Neural cell (in vitro differentiated cells): ENCODE measurements around the gene LDB1. TPM values are rescaled to one million over a fixed set of nuclear protein-coding genes. Genes with fewer than 3 reads are reported as not detected.

Experiments used
- H2AFZ ChIP-seq: fragments of 200-600, 300-800 bp; sonication (generic), shearing (Covaris generic); 2 replicates; pipeline ENCODE4 v1.6.0; 2014; ENCODE audit warnings: low read depth, mild to moderate bottlenecking, antibody characterized with exemption, low read length, moderate library complexity
- H3F3A ChIP-seq: fragments of 200-600 bp; shearing (Covaris generic); 2 replicates; pipeline ENCODE4 v1.6.1; 2016; ENCODE audit warnings: mild to moderate bottlenecking, moderate library complexity, mixed read lengths, antibody characterized with exemption, low read length; ENCODE audit not compliant: insufficient read depth, poor library complexity, severe bottlenecking
- H3K27ac ChIP-seq: fragments of 200-600, 300-800 bp; sonication (generic), shearing (Covaris generic); 2 replicates; pipeline ENCODE4 v1.5.1; 2014; ENCODE audit warnings: mild to moderate bottlenecking, low read length, moderate library complexity
- H3K27me3 ChIP-seq: fragments of 300-800, 200-600 bp; sonication (generic), shearing (Covaris generic); 2 replicates; pipeline ENCODE4 v1.6.0; 2014; ENCODE audit warnings: mild to moderate bottlenecking, low read depth, low read length, moderate library complexity; ENCODE audit not compliant: insufficient read depth
- H3K36me3 ChIP-seq: fragments of 300-800, 200-600 bp; sonication (generic), shearing (Covaris generic); 2 replicates; pipeline ENCODE4 v1.5.1; 2014; ENCODE audit warnings: mild to moderate bottlenecking, antibody characterized with exemption, low read length, moderate library complexity; ENCODE audit not compliant: insufficient read depth
- H3K4me2 ChIP-seq: fragments of 300-800, 200-600 bp; sonication (generic), shearing (Covaris generic); 2 replicates; pipeline ENCODE4 v1.6.0; 2014; ENCODE audit warnings: mild to moderate bottlenecking, low read length
- H3K4me3 ChIP-seq: fragments of 300-800, 200-600 bp; sonication (generic), shearing (Covaris generic); 2 replicates; pipeline ENCODE4 v1.5.1; 2014; ENCODE audit warnings: mild to moderate bottlenecking, low read length, moderate library complexity
- H3K79me2 ChIP-seq: fragments of 200-600 bp; shearing (Covaris generic); replicated peaks from 2 replicates; pipeline ENCODE4 v1.6.0; 2014; ENCODE audit warnings: mild to moderate bottlenecking, low read length, moderate library complexity; ENCODE audit not compliant: insufficient read depth
- H3K9ac ChIP-seq: fragments of 300-800, 200-600 bp; sonication (generic), shearing (Covaris generic); 2 replicates; pipeline ENCODE4 v1.6.1; 2016; ENCODE audit warnings: mild to moderate bottlenecking, low read length, mixed read lengths
- H3K9me2 ChIP-seq: fragments of 200-600 bp; shearing (Covaris generic); 2 replicates; pipeline ENCODE4 v1.6.1; 2016; ENCODE audit warnings: mild to moderate bottlenecking, low read length, mixed read lengths; ENCODE audit not compliant: insufficient read depth
- H3K9me3 ChIP-seq: fragments of 200-600, 300-800 bp; sonication (generic), shearing (Covaris generic); 2 replicates; pipeline ENCODE4 v1.6.1; 2016; ENCODE audit warnings: mild to moderate bottlenecking, mixed run types, low read length, moderate library complexity, mixed read lengths
- H4K20me1 ChIP-seq: fragments of 200-600 bp; shearing (Covaris generic); 2 replicates; pipeline ENCODE4 v1.6.1; 2016; ENCODE audit warnings: mild to moderate bottlenecking, mixed run types; ENCODE audit not compliant: insufficient read depth
- EP300 ChIP-seq: fragments of 450-650 bp; conservative IDR thresholded peaks from 2 replicates; pipeline ENCODE4 v1.6.1; 2014; ENCODE audit warnings: antibody characterized with exemption, mild to moderate bottlenecking, moderate library complexity; ENCODE audit not compliant: poor library complexity, severe bottlenecking
- EZH2 ChIP-seq: fragments of 200-600, 300-800 bp; shearing (Covaris generic), sonication (generic); IDR thresholded peaks from 2 replicates; pipeline ENCODE4 v1.6.1; 2014; ENCODE audit warnings: antibody characterized with exemption, low read length, borderline replicate concordance, mild to moderate bottlenecking; ENCODE audit not compliant: insufficient read depth, poor library complexity, severe bottlenecking
- MXI1 ChIP-seq: fragments of 450-650 bp; conservative IDR thresholded peaks from 2 replicates; pipeline ENCODE4 v1.6.1; 2014; ENCODE audit warnings: antibody characterized with exemption, mild to moderate bottlenecking; ENCODE audit not compliant: poor library complexity, severe bottlenecking
- POLR2AphosphoS5 ChIP-seq: IDR thresholded peaks from 2 replicates; pipeline ENCODE4 v1.6.1; 2012
- RAD21 ChIP-seq: fragments of 450-650 bp; conservative IDR thresholded peaks from 2 replicates; pipeline ENCODE4 v1.6.1; 2014; ENCODE audit warnings: antibody characterized with exemption, mild to moderate bottlenecking, moderate library complexity
- REST ChIP-seq: IDR thresholded peaks from 2 replicates; pipeline ENCODE4 v1.6.1; 2012; ENCODE audit warnings: borderline replicate concordance
- SMC3 ChIP-seq: fragments of 450-650 bp; conservative IDR thresholded peaks from 2 replicates; pipeline ENCODE4 v1.6.1; 2014; ENCODE audit warnings: antibody characterized with exemption, mild to moderate bottlenecking, moderate library complexity; ENCODE audit not compliant: poor library complexity
- TAF1 ChIP-seq: IDR thresholded peaks from 2 replicates; pipeline ENCODE4 v1.6.1; 2012; ENCODE audit warnings: low read depth
- polyA plus RNA-seq: library from polyadenylated mRNA; depleted of rRNA; stranded (reverse); fragments of >200 nt; gene quantifications from 2 replicates; pipeline ENCODE4 v1.2.3, GENCODE V29; 2014
- TF ChIP-seq, protein P1 (sequence below): fragments of 450-650 bp; IDR thresholded peaks from 2 replicates; pipeline ENCODE4 v1.5.1; 2014; ENCODE audit warnings: antibody characterized with exemption, mild to moderate bottlenecking, moderate library complexity; ENCODE audit not compliant: poor library complexity, severe bottlenecking

LDB1 gene
- polyA plus RNA-seq, 1 donor from 2014 or later: 107 TPM

GRCh38 chr10:102106998-102107397 lies 13.2 kb downstream of the LDB1 start:
- H3F3A ChIP-seq: no peaks in the 10 kb centered on the region
- no peak overlapping the region for H2AFZ ChIP-seq
- H3K9me3 ChIP-seq: no peaks in the 10 kb centered on the region
- H3K9me2 ChIP-seq: no peaks in the 10 kb centered on the region
- H3K4me2 ChIP-seq: no peak overlapping the region
- peaks cover 4% of the 10 kb centered on the region for H3K79me2 ChIP-seq
- H4K20me1 ChIP-seq: peaks cover 8% of the 10 kb centered on the region
- no peak overlapping the region for H3K27ac ChIP-seq
- no peaks in the 10 kb centered on the region for H3K36me3 ChIP-seq
- H3K4me3 ChIP-seq: no peak overlapping the region
- TF ChIP-seq EZH2 (no peak), TAF1 (no peak), RAD21 (no peak), SMC3 (no peak), REST (no peak), POLR2AphosphoS5 (no peak), MXI1 (no peak), EP300 (no peak)
- TF ChIP-seq, protein P1, sequence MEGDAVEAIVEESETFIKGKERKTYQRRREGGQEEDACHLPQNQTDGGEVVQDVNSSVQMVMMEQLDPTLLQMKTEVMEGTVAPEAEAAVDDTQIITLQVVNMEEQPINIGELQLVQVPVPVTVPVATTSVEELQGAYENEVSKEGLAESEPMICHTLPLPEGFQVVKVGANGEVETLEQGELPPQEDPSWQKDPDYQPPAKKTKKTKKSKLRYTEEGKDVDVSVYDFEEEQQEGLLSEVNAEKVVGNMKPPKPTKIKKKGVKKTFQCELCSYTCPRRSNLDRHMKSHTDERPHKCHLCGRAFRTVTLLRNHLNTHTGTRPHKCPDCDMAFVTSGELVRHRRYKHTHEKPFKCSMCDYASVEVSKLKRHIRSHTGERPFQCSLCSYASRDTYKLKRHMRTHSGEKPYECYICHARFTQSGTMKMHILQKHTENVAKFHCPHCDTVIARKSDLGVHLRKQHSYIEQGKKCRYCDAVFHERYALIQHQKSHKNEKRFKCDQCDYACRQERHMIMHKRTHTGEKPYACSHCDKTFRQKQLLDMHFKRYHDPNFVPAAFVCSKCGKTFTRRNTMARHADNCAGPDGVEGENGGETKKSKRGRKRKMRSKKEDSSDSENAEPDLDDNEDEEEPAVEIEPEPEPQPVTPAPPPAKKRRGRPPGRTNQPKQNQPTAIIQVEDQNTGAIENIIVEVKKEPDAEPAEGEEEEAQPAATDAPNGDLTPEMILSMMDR: no peak
- no peaks in the 10 kb centered on the region for H3K27me3 ChIP-seq
- H3K9ac ChIP-seq: no peak overlapping the region

DNA sequence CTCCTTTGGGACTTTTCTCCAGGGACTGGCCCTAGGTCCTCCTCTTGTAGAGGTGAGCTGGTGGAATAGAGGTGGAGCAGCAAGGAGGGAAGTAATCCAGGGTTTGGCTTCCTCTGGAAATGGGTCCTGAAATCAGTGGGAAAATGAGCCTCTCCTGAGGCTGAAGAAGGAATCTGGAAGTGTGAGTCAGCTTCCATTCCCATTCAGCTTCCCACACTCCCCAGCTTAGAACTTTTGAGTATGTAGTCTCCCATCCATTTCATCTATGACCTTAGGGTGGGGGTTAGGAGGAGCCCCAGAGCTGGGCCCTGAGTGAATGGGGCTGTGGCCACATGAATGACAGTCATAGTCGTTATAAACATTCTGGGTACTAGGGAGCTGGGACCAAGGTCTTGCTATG lies 17.7 kb downstream of the LDB1 start:
- no peak overlapping the region for H3K9ac ChIP-seq
- no peak overlapping the region for H3K4me3 ChIP-seq
- H3K9me3 ChIP-seq: no peaks in the 10 kb centered on the region
- no peak overlapping the region for H2AFZ ChIP-seq
- no peaks in the 10 kb centered on the region for H3K79me2 ChIP-seq
- no peaks in the 10 kb centered on the region for H3K36me3 ChIP-seq
- H4K20me1 ChIP-seq: no peaks in the 10 kb centered on the region
- H3K9me2 ChIP-seq: no peaks in the 10 kb centered on the region
- H3F3A ChIP-seq: no peaks in the 10 kb centered on the region
- H3K27me3 ChIP-seq: no peaks in the 10 kb centered on the region
- no peak for TF ChIP-seq TAF1
- no peak for TF ChIP-seq RAD21
- no peak for TF ChIP-seq SMC3
- TF ChIP-seq MXI1: no peak
- no peak for TF ChIP-seq EP300
- TF ChIP-seq, protein P1: no peak
- no peak for TF ChIP-seq POLR2AphosphoS5
- no peak for TF ChIP-seq EZH2
- TF ChIP-seq REST: no peak
- no peak overlapping the region for H3K27ac ChIP-seq
- H3K4me2 ChIP-seq: no peak overlapping the region
